Trophoblast cell (in vitro differentiated cells and primary cell): ENCODE results near the gene TNFAIP8L3.

Experiments
- DNase-seq, 2 donors: peaks; one replicate each; pipeline ENCODE4 v3.0.0-alpha.2; 2016
- H2AFZ ChIP-seq: 2 replicates; pipeline ENCODE4 v1.6.1; 2013; ENCODE audit warnings: low read length, moderate library complexity, mild to moderate bottlenecking; ENCODE audit not compliant: insufficient read depth, poor library complexity
- H2AK5ac ChIP-seq: 2 replicates; pipeline ENCODE4 v1.6.1; 2013; ENCODE audit warnings: mild to moderate bottlenecking, low read length
- H2BK120ac ChIP-seq: 2 replicates; pipeline ENCODE4 v1.6.1; 2013; ENCODE audit warnings: low read length, mild to moderate bottlenecking, moderate library complexity; ENCODE audit not compliant: insufficient read depth, poor library complexity
- H2BK12ac ChIP-seq: 2 replicates; pipeline ENCODE4 v1.6.1; 2013; ENCODE audit warnings: mild to moderate bottlenecking, low read length, moderate library complexity
- H2BK5ac ChIP-seq: 2 replicates; pipeline ENCODE4 v1.6.1; 2013; ENCODE audit warnings: low read length, low read depth, moderate library complexity, mild to moderate bottlenecking; ENCODE audit not compliant: poor library complexity
- H3K14ac ChIP-seq: 2 replicates; pipeline ENCODE4 v1.6.1; 2013; ENCODE audit warnings: mild to moderate bottlenecking, low read length
- H3K18ac ChIP-seq: 2 replicates; pipeline ENCODE4 v1.6.1; 2013; ENCODE audit warnings: mild to moderate bottlenecking, low read length
- H3K23ac ChIP-seq: 2 replicates; pipeline ENCODE4 v1.6.1; 2013; ENCODE audit warnings: low read length
- H3K27ac ChIP-seq: 2 replicates; pipeline ENCODE4 v1.5.1; 2013; ENCODE audit warnings: low read depth, mild to moderate bottlenecking, inconsistent platforms, low read length, moderate library complexity
- H3K27me3 ChIP-seq: 2 replicates; pipeline ENCODE4 v1.6.1; 2013; ENCODE audit warnings: inconsistent platforms, mild to moderate bottlenecking, low read length, moderate library complexity; ENCODE audit not compliant: insufficient read depth
- H3K36me3 ChIP-seq, 2 experiments: 1 replicate in 1 of 2; 2 replicates in 1 of 2; pipeline ENCODE4 v1.6.1; 2013; ENCODE audit warnings: low read length in 2 of 2, mild to moderate bottlenecking in 2 of 2, moderate library complexity in 1 of 2; ENCODE audit not compliant: insufficient read depth in 2 of 2, control insufficient read depth in 1 of 2
- H3K4ac ChIP-seq: 2 replicates; pipeline ENCODE4 v1.6.1; 2013; ENCODE audit warnings: low read depth, mild to moderate bottlenecking, low read length, moderate library complexity
- H3K4me1 ChIP-seq, 2 experiments: 1 replicate in 1 of 2; 2 replicates in 1 of 2; pipeline ENCODE4 v1.6.1; 2013; ENCODE audit warnings: low read length in 2 of 2, mild to moderate bottlenecking in 2 of 2, moderate library complexity in 1 of 2; ENCODE audit not compliant: insufficient read depth in 2 of 2, control insufficient read depth in 1 of 2
- H3K4me2 ChIP-seq: 2 replicates; pipeline ENCODE4 v1.6.1; 2013; ENCODE audit warnings: inconsistent platforms, mild to moderate bottlenecking, low read length, moderate library complexity
- H3K4me3 ChIP-seq: 2 replicates; pipeline ENCODE4 v1.5.1; 2013; ENCODE audit warnings: mild to moderate bottlenecking, low read depth, low read length, inconsistent platforms
- H3K79me1 ChIP-seq: one replicate; pipeline ENCODE4 v1.6.1; 2013; ENCODE audit warnings: low read length
- H3K79me2 ChIP-seq: 2 replicates; pipeline ENCODE4 v1.6.1; 2013; ENCODE audit warnings: low read length, mild to moderate bottlenecking; ENCODE audit not compliant: control insufficient read depth, insufficient read depth, poor library complexity
- H3K9ac ChIP-seq: 2 replicates; pipeline ENCODE4 v1.6.1; 2013; ENCODE audit warnings: mild to moderate bottlenecking, low read length
- H3K9me3 ChIP-seq: 2 replicates; pipeline ENCODE4 v1.6.1; 2013; ENCODE audit warnings: low read depth, mild to moderate bottlenecking, control low read depth, inconsistent platforms, low read length; ENCODE audit not compliant: insufficient read depth
- H4K12ac ChIP-seq: 2 replicates; pipeline ENCODE4 v1.6.1; 2013; ENCODE audit warnings: low read depth, mild to moderate bottlenecking, low read length, moderate library complexity
- H4K8ac ChIP-seq: 2 replicates; pipeline ENCODE4 v1.6.1; 2013; ENCODE audit warnings: low read depth, mild to moderate bottlenecking, low read length, moderate library complexity
- H4K91ac ChIP-seq: one replicate; pipeline ENCODE4 v1.6.1; 2013; ENCODE audit warnings: low read depth, mild to moderate bottlenecking, low read length, moderate library complexity
- WGBS: extraction: QIAGEN DNeasy Blood & Tissue Kit; methylation state at CpG from one replicate; pipeline ENCODE4 v1.1.7; 2013; ENCODE audit warnings: missing lambda C conversion rate; ENCODE audit not compliant: insufficient read length, insufficient coverage; ENCODE audit errors: extremely low coverage; 5-methylcytosine and 5-hydroxymethylcytosine counted together

The TNFAIP8L3 gene

GRCh38 chr15:51098331-51098619 lies 3.6 kb upstream of the TNFAIP8L3 start:
- Histone ChIP-seq H3K4me1 (peaks cover 5 to 8% of the 10 kb centered on the region in 2 experiments), H3K4me3 (no peak overlapping the region), H3K14ac (no peak overlapping the region), H3K4me2 (no peak overlapping the region), H3K79me2 (no peaks in the 10 kb centered on the region), H3K79me1 (no peaks in the 10 kb centered on the region), H3K23ac (no peak overlapping the region), H2BK12ac (no peak overlapping the region), H2BK120ac (no peak overlapping the region), H4K12ac (no peak overlapping the region), H3K27me3 (peaks cover 23% of the 10 kb centered on the region), H3K9ac (no peak overlapping the region), H3K4ac (no peak overlapping the region), H4K91ac (no peak overlapping the region), H2BK5ac (no peak overlapping the region), H2AK5ac (no peak overlapping the region), H2AFZ (no peak overlapping the region), H3K9me3 (no peaks in the 10 kb centered on the region), H3K36me3 (no peaks in the 10 kb centered on the region), H3K27ac (no peak overlapping the region), H4K8ac (no peak overlapping the region), H3K18ac (no peak overlapping the region)
- no peak for DNase-seq
- WGBS = no CpG with 5 or more reads among the region's 1 CpG

- no peak overlapping the region for H2AK5ac ChIP-seq
- no peak overlapping the region for H3K9ac ChIP-seq
- no peak overlapping the region for H3K18ac ChIP-seq
- H2BK5ac ChIP-seq = no peak overlapping the region
- no peak overlapping the region for H4K8ac ChIP-seq
- no peaks in the 10 kb centered on the region for H3K9me3 ChIP-seq
- H3K14ac ChIP-seq = no peak overlapping the region
- no peaks in the 10 kb centered on the region for H3K79me1 ChIP-seq
- no peak overlapping the region for H2BK120ac ChIP-seq
- H4K12ac ChIP-seq = no peak overlapping the region
- no peak overlapping the region for H3K27ac ChIP-seq
- H3K4me2 ChIP-seq = no peak overlapping the region
- no peak overlapping the region for H4K91ac ChIP-seq
- H3K4ac ChIP-seq = no peak overlapping the region
- H3K36me3 ChIP-seq = no peaks in the 10 kb centered on the region
- H3K23ac ChIP-seq = no peak overlapping the region
- no peak overlapping the region for H2AFZ ChIP-seq
- H3K27me3 ChIP-seq = peaks cover 28% of the 10 kb centered on the region
- no CpG with 5 or more reads among the region's 5 CpGs for WGBS
- H3K4me1 ChIP-seq = peaks cover 5 to 8% of the 10 kb centered on the region in 2 experiments
- no peaks in the 10 kb centered on the region for H3K79me2 ChIP-seq
- no peak overlapping the region for H2BK12ac ChIP-seq
- DNase-seq = peak in 1 of 2 donors; percentile 24
- H3K4me3 ChIP-seq = no peak overlapping the region
Measured at GRCh38 chr15:51097553-51098330, 3.0 kb upstream of the TNFAIP8L3 start.

GRCh38 chr15:51096976-51097375 lies 2.3 kb upstream of the TNFAIP8L3 start:
- WGBS = no CpG with 5 or more reads among the region's 1 CpG
- Histone ChIP-seq H3K4ac (no peak overlapping the region), H3K79me1 (no peaks in the 10 kb centered on the region), H2BK120ac (no peak overlapping the region), H2AK5ac (no peak overlapping the region), H3K27ac (no peak overlapping the region), H3K9me3 (no peaks in the 10 kb centered on the region), H3K36me3 (no peaks in the 10 kb centered on the region), H3K4me2 (no peak overlapping the region), H3K4me3 (no peak overlapping the region), H3K14ac (no peak overlapping the region), H3K23ac (no peak overlapping the region), H4K12ac (no peak overlapping the region), H3K9ac (no peak overlapping the region), H3K4me1 (peaks cover 5 to 8% of the 10 kb centered on the region in 2 experiments), H2BK12ac (no peak overlapping the region), H3K27me3 (peaks cover 34% of the 10 kb centered on the region), H2AFZ (no peak overlapping the region), H4K91ac (no peak overlapping the region), H3K18ac (no peak overlapping the region), H2BK5ac (no peak overlapping the region), H3K79me2 (no peaks in the 10 kb centered on the region), H4K8ac (no peak overlapping the region)
- no peak for DNase-seq

GRCh38 chr15:51095681-51096331 lies 1.1 kb upstream of the TNFAIP8L3 start:
- Histone ChIP-seq H3K36me3 (no peaks in the 10 kb centered on the region), H4K91ac (no peak overlapping the region), H3K79me1 (no peaks in the 10 kb centered on the region), H4K12ac (no peak overlapping the region), H3K27ac (no peak overlapping the region), H3K4me2 (no peak overlapping the region), H3K4ac (no peak overlapping the region), H3K79me2 (no peaks in the 10 kb centered on the region), H2AK5ac (no peak overlapping the region), H2BK5ac (no peak overlapping the region), H3K9ac (no peak overlapping the region), H3K23ac (no peak overlapping the region), H2AFZ (no peak overlapping the region), H3K18ac (no peak overlapping the region), H3K27me3 (peaks cover 40% of the 10 kb centered on the region), H2BK120ac (no peak overlapping the region), H3K4me1 (peaks cover 5 to 8% of the 10 kb centered on the region in 2 experiments), H4K8ac (no peak overlapping the region), H3K9me3 (no peaks in the 10 kb centered on the region), H2BK12ac (no peak overlapping the region), H3K4me3 (no peak overlapping the region), H3K14ac (no peak overlapping the region)
- no CpG with 5 or more reads among the region's 6 CpGs for whole genome bisulfite sequencing
- no peak for DNase-seq
